GM12878 (cell line): ENCODE data around the gene RAPGEF6. TPM values are rescaled to one million over a fixed set of nuclear protein-coding genes. Genes with fewer than 3 reads are reported as not detected.

Experiments used
- RELB ChIP-seq: fragments of 450-650 bp; IDR thresholded peaks from 2 replicates; pipeline ENCODE4 v1.6.1; 2017; ENCODE audit warnings: low read depth, mild to moderate bottlenecking, moderate library complexity
- TARDBP ChIP-seq: IDR thresholded peaks from 2 replicates; pipeline ENCODE4 v1.6.1; 2016; ENCODE audit warnings: borderline replicate concordance
- ZBTB33 ChIP-seq: fragments of 450-650 bp; IDR thresholded peaks from 2 replicates; pipeline ENCODE4 v1.6.1; 2017; ENCODE audit warnings: mild to moderate bottlenecking
- ZNF274 ChIP-seq: IDR thresholded peaks from one replicate; pipeline ENCODE4 v1.8.0; 2011; ENCODE audit not compliant: insufficient read length, insufficient read depth
- ZNF687 ChIP-seq: fragments of 450-650 bp; IDR thresholded peaks from 2 replicates; pipeline ENCODE4 v1.6.1; 2017; ENCODE audit warnings: mild to moderate bottlenecking, moderate library complexity
- polyA plus RNA-seq, 11 experiments: library from polyadenylated mRNA; depleted of rRNA in 4 of 11; unstranded in 6 of 11; stranded (reverse) in 5 of 11; fragments of >200 nt; fragmentation: Nextera tagmentation in 4 of 11; fragmentation: Illumina TruSeq in 1 of 11; extraction: Ambion mirVana in 4 of 11; extraction: Trizol in 1 of 11; gene quantifications; 1 replicate in 1 of 11; 2 replicates in 10 of 11; pipeline versions ENCODE4 v1.2.1 to v1.2.3, GENCODE V29; 2011 to 2016; ENCODE audit warnings: inconsistent platforms in 2 of 11, missing spikeins in 2 of 11, low read depth in 1 of 11
- total RNA-seq, 4 experiments: library from RNA; depleted of rRNA in 3 of 4; stranded (reverse); fragments of >200 nt in 3 of 4; fragmentation: Illumina TruSeq in 1 of 4; extraction: Trizol in 1 of 4; gene quantifications; 2 replicates each; pipeline versions ENCODE4 v1.2.1 to v1.2.3, GENCODE V29; 2013 to 2021

The RAPGEF6 gene
- total and polyA plus RNA-seq, 10 of the 15 experiments (the other 5 are each of a cell fraction or from before 2014, with no cell fraction given): 2.9 to 24.0 (median 14.2) TPM

- TF ChIP-seq ZBTB33 (no peak), ZNF687 (no peak), ZNF274 (no peak), RELB (no peak), TARDBP (no peak)
- TF ChIP-seq, all 136 proteins: peak for 0
Observed at GRCh38 chr5:131575660-131576227, 59.3 kb downstream of the RAPGEF6 start (continued).
